Spinal cord (tissue), 10 donors: ENCODE results near the gene LSM11. TPM values are rescaled to one million over a fixed set of nuclear protein-coding genes. Genes with fewer than 3 reads are reported as not detected.
"Not testable (repeated sequence)": the region's sequence is repeated elsewhere in the genome, so short reads cannot be mapped to it uniquely, and the experiment has no call there.

Experiments used
- DNase-seq, 6 donors: peaks; one replicate each; pipeline versions ENCODE4 v3.0.0 to v3.0.0-alpha.2; 2013 to 2015; ENCODE audit warnings: low spot score in 6 of 6, low read depth in 4 of 6
- H3K27ac ChIP-seq: one replicate; pipeline ENCODE4 v1.5.1; 2013; ENCODE audit warnings: low read depth, low read length, control low read depth
- H3K27me3 ChIP-seq: one replicate; pipeline ENCODE4 v1.6.1; 2013; ENCODE audit warnings: low read length; ENCODE audit not compliant: control insufficient read depth, insufficient read depth
- H3K36me3 ChIP-seq: one replicate; pipeline ENCODE4 v1.6.1; 2013; ENCODE audit warnings: low read length; ENCODE audit not compliant: control insufficient read depth, insufficient read depth
- H3K4me1 ChIP-seq: one replicate; pipeline ENCODE4 v1.6.1; 2013; ENCODE audit warnings: low read length; ENCODE audit not compliant: control insufficient read depth, insufficient read depth
- H3K4me3 ChIP-seq: one replicate; pipeline ENCODE4 v1.5.1; 2013; ENCODE audit warnings: low read depth, low read length, control low read depth
- H3K9me3 ChIP-seq: one replicate; pipeline ENCODE4 v1.6.1; 2013; ENCODE audit warnings: low read length; ENCODE audit not compliant: control insufficient read depth, insufficient read depth
- WGBS: methylation state at CpG from one replicate; pipeline ENCODE4 v1.1.5; 2013; ENCODE audit warnings: missing lambda C conversion rate; ENCODE audit not compliant: insufficient coverage; 5-methylcytosine and 5-hydroxymethylcytosine counted together
- long read RNA-seq, 4 donors: transcript quantifications; one replicate each; lab custom pipeline, GENCODE V29; 2026
- polyA plus RNA-seq, 2 donors: library from polyadenylated mRNA; unstranded; fragments of 120-200 nt; gene quantifications; one replicate each; pipeline ENCODE4 v1.2.1, GENCODE V29; 2013; ENCODE audit not compliant: insufficient read length in 2 of 2
- total RNA-seq, 2 donors: library from RNA; depleted of rRNA in 1 of 2; stranded (reverse); fragments of 120-200 nt in 1 of 2; fragments of >200 nt in 1 of 2; gene quantifications; one replicate each; pipeline versions ENCODE4 v1.2.3 to v1.2.4, GENCODE V29; 2013 to 2014
- donor health status: healthy.

Gene LSM11
- total RNA-seq = 10 to 100 TPM; 18.7 to 59.8 TPM
- polyA plus RNA-seq = 10 to 100 TPM; 56.8 to 66.3 TPM
- long read RNA-seq, donor 1, full-length matches to known transcripts = 12 of 64 reads
- long read RNA-seq, donor 1, partial matches to known transcripts = 52 of 64 reads
- long read RNA-seq, donor 1, other reads (novel, unspliced or antisense) = 0 of 64 reads
- long read RNA-seq, donor 2, full-length matches to known transcripts = 6 of 6 reads
- long read RNA-seq, donor 2, partial matches to known transcripts = 0 of 6 reads
- long read RNA-seq, donor 2, other reads (novel, unspliced or antisense) = 0 of 6 reads
- long read RNA-seq, donor 3, full-length matches to known transcripts = 6 of 6 reads
- long read RNA-seq, donor 3, partial matches to known transcripts = 0 of 6 reads
- long read RNA-seq, donor 3, other reads (novel, unspliced or antisense) = 0 of 6 reads
- long read RNA-seq, donor 4, full-length matches to known transcripts = 1 of 1 reads
- long read RNA-seq, donor 4, partial matches to known transcripts = 0 of 1 reads
- long read RNA-seq, donor 4, other reads (novel, unspliced or antisense) = 0 of 1 reads

DNA sequence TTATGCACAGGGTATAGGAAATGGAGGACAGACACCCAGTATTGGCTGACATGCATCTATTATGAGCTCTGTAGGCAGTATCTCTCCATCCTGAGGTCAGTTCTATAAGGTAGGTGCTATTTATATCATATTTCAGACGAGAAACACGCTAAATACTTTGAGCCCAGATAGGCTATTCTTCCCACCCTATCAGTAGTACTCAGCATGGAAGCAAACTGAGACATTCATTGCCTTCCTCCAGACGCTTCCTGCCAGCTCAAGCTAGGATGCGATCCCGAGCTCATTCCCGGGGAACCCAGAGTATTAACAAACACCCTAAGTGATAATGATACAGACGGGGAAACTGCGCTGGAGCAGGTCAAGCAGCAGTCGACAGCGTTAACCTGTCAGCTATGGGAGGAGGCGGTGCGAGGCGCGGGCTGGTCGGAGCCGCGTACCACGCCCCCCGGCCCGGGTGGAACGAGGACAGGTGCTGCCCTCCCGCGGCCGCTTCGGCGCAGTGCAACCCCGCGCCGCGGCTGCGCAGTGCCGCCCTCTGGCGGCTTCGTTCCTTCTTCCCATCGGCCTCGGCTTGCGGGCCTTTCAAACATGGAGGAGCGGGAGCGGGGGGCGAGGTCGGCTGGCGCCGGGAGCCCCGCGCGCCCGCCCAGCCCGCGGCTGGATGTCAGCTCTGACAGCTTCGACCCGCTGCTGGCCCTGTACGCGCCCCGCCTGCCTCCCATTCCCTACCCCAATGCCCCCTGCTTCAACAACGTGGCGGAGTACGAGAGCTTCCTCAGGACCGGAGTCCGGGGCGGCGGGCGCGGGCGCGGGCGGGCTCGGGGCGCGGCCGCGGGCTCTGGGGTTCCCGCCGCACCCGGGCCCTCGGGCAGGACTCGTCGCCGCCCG is at the start of gene LSM11:
TSS of gene LSM11 (plus strand) at position 550 of the 888 bp plus-strand sequence. CDS start at position 589, 39 bp downstream.
- peaks cover 7% of the 10 kb centered on the region for H3K36me3 ChIP-seq
- H3K4me1 ChIP-seq = peaks cover 7% of the 10 kb centered on the region
- peak within 1 kb of the TSS; percentile 64 for H3K4me3 ChIP-seq
- no peaks in the 10 kb centered on the region for H3K9me3 ChIP-seq
- no peaks in the 10 kb centered on the region for H3K27me3 ChIP-seq
- peak within 1 kb of the TSS; percentile 25 for H3K27ac ChIP-seq
- under 1% methylated on average over 74 of the region's 79 CpGs for WGBS
- DNase-seq = peak; percentile 78 to 96 (median 86)

DNA sequence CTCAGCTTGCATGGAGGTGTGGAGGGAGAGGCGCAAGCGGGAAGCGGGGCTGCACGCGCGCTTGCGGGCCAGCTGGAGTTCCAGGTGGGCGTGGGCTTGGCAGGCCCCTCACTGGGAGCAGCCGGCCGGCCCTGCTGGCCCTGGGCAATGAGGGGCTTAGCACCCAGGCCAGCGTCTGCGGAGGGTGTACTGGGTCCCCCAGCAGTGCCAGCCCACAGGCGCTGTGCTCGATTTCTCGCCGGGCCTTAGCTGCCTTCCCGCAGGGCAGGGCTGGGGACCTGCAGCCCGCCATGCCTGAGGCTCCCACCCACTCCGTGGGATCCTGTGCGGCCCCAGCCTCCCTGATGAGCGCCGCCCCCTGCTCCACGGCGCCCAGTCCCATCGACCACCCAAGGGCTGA is 49.7 kb upstream of the LSM11 start:
- H3K27ac ChIP-seq, H3K9me3 ChIP-seq, H3K4me1 ChIP-seq, DNase-seq, H3K36me3 ChIP-seq, H3K27me3 ChIP-seq, H3K4me3 ChIP-seq: not testable (repeated sequence)
- 91% methylated on average over 25 of the region's 25 CpGs for WGBS

DNA sequence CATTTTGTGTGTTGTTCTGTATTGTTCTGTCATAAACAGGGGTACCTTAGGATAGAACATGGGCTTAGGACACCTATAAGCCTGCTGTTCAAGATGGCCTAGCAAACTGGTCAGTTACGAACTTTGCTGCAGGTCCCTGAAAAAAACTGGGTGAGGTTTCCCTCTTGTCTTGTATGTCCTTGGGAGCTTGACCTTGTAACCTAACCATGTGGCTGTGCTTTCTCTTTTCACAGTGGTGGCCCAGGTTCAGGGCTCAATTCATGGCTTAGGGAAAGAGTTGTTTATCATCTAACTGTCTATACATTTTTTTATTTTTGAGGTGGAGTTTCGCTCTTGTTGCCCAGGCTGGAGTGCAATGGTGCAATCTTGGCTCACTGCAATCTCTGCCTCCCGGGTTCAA is 47.4 kb upstream of the LSM11 start:
- H3K36me3 ChIP-seq, H3K4me1 ChIP-seq, H3K27me3 ChIP-seq, H3K4me3 ChIP-seq, H3K27ac ChIP-seq, H3K9me3 ChIP-seq, DNase-seq: not testable (repeated sequence)
- 100% methylated on average over 1 of the region's 3 CpGs for WGBS

- not testable (repeated sequence) for H3K27ac ChIP-seq, H3K27me3 ChIP-seq, DNase-seq, H3K36me3 ChIP-seq, H3K4me1 ChIP-seq, H3K9me3 ChIP-seq, H3K4me3 ChIP-seq
- WGBS = no CpG with 5 or more reads among the region's 4 CpGs
Measured at GRCh38 chr5:157698674-157699073, 44.8 kb upstream of the LSM11 start.

DNA sequence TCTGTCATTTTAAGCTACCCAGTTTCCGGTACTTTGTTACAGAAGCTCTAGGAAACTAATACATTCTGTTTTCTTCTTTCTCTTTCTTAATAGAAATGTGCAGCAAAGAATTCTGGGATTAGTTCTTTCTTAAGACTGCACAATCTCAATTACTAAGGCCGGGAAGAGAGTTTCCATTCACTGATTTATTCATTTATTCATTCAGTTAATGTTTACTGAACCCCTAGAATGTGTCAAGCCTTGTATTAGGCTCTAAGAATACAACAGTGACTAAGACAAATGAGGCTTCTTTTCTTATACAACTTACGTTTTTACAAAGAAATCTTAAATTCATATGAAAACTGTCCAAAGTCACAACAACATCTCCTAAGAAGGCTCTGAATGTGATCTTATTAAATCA is 39.8 kb upstream of the LSM11 start:
- no peaks in the 10 kb centered on the region for H3K4me1 ChIP-seq
- H3K4me3 ChIP-seq = no peak overlapping the region
- no peaks in the 10 kb centered on the region for H3K36me3 ChIP-seq
- no peak overlapping the region for H3K27ac ChIP-seq
- WGBS = no CpG with 5 or more reads among the region's 3 CpGs
- DNase-seq = no peak
- peaks cover 4% of the 10 kb centered on the region for H3K9me3 ChIP-seq
- H3K27me3 ChIP-seq = no peaks in the 10 kb centered on the region

DNA sequence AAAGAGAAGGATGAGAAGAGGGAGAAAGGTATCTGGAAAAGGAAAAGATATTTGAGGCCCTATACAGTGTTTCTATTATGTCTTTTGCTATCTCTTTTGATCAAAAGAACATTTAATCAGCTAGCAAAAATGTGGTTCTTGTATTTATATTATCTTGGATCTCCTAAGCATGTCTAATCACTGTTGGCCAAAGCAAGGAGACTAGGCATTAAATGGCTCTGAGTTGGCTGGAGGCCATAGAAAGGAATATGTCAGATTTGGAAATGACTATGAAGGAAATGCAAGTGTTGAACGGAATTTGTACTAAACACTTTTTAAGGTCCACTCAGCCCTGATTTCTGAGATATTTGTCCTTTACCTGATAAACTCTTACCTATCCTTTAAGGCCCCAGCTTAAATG is 34.6 kb upstream of the LSM11 start:
- H3K4me3 ChIP-seq = no peak overlapping the region
- DNase-seq = no peak
- no peak overlapping the region for H3K27ac ChIP-seq
- WGBS = no CpG with 5 or more reads among the region's 1 CpG
- no peaks in the 10 kb centered on the region for H3K36me3 ChIP-seq
- H3K4me1 ChIP-seq = no peaks in the 10 kb centered on the region
- no peaks in the 10 kb centered on the region for H3K27me3 ChIP-seq
- H3K9me3 ChIP-seq = no peaks in the 10 kb centered on the region

- Histone ChIP-seq H3K4me3 (no peak overlapping the region), H3K4me1 (no peaks in the 10 kb centered on the region), H3K9me3 (no peaks in the 10 kb centered on the region), H3K27me3 (no peaks in the 10 kb centered on the region), H3K27ac (no peak overlapping the region), H3K36me3 (no peaks in the 10 kb centered on the region)
- DNase-seq = no peak
Measured at GRCh38 chr5:157709346-157709745, 34.2 kb upstream of the LSM11 start.

DNA sequence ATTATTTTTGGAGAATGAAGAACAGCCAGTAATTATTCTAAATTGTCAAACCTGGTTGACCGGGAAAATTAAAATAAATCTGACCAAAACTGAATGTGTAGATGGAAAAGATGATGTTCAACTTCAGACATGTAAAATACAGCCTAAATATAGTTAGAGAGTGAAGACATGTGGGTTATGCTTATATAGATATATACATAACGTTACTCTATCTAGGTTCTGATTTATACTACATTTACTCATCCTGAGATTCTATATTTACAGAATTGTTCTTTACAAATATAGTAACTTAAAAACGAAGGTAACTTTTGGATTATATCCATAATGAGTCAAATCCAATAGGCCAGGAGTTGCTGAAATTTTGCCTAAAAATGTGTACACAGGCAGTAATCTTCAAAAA is 33.1 kb upstream of the LSM11 start:
- no peak for DNase-seq
- Histone ChIP-seq H3K4me1 (no peaks in the 10 kb centered on the region), H3K9me3 (no peaks in the 10 kb centered on the region), H3K36me3 (no peaks in the 10 kb centered on the region), H3K27ac (no peak overlapping the region), H3K27me3 (no peaks in the 10 kb centered on the region), H3K4me3 (no peak overlapping the region)
- no CpG with 5 or more reads among the region's 3 CpGs for WGBS

GRCh38 chr5:157710882-157711281 is 32.6 kb upstream of the LSM11 start:
- no peak for DNase-seq
- Histone ChIP-seq H3K4me3 (no peak overlapping the region), H3K27ac (no peak overlapping the region), H3K4me1 (no peaks in the 10 kb centered on the region), H3K27me3 (no peaks in the 10 kb centered on the region), H3K36me3 (no peaks in the 10 kb centered on the region), H3K9me3 (no peaks in the 10 kb centered on the region)
- no CpG with 5 or more reads among the region's 2 CpGs for WGBS
